Activated T-helper 1 cell treated with Interleukin-2 at 50 U/mL for 16 hours (primary cell): ENCODE results near the gene TAS2R14.

Source experiments
- DNase-seq: peaks from one replicate; pipeline ENCODE4 v3.0.0-alpha.2; 2020; ENCODE audit warnings: low read depth

Gene TAS2R14

GRCh38 chr12:10939163-10939562 is at the start of gene TAS2R14:
TSS of gene TAS2R14 (minus strand) at chr12:10939263. CDS start at chr12:10939207, 56 bp downstream.
- DNase-seq: no peak

GRCh38 chr12:10986812-10987211 is 47.7 kb upstream of the TAS2R14 start, which contains the start of gene TAS2R50:
TSS of gene TAS2R50 (minus strand) at chr12:10986912. CDS start at chr12:10986860, 52 bp downstream.
- no peak for DNase-seq

GRCh38 chr12:10982244-10982643 is 43.2 kb upstream of the TAS2R14 start:
- no peak for DNase-seq

- DNase-seq: no peak
Observed at GRCh38 chr12:10974965-10975364, 35.9 kb upstream of the TAS2R14 start.

- no peak for DNase-seq
Observed at GRCh38 chr12:10968765-10969456, 29.8 kb upstream of the TAS2R14 start.

GRCh38 chr12:10967409-10967808 is 28.3 kb upstream of the TAS2R14 start:
- DNase-seq: no peak

- no peak for DNase-seq
Observed at GRCh38 chr12:10966314-10966713, 27.3 kb upstream of the TAS2R14 start.

- no peak for DNase-seq
Observed at GRCh38 chr12:10965476-10965875, 26.4 kb upstream of the TAS2R14 start.

GRCh38 chr12:10960211-10960610 is 21.1 kb upstream of the TAS2R14 start:
- no peak for DNase-seq

GRCh38 chr12:10959804-10960203 is 20.7 kb upstream of the TAS2R14 start:
- DNase-seq: no peak

- no peak for DNase-seq
Observed at GRCh38 chr12:10957741-10958140, 18.7 kb upstream of the TAS2R14 start.

GRCh38 chr12:10956085-10956484 is 17.0 kb upstream of the TAS2R14 start:
- no peak for DNase-seq

- no peak for DNase-seq
Observed at GRCh38 chr12:10952645-10953044, 13.6 kb upstream of the TAS2R14 start.

- no peak for DNase-seq
Observed at GRCh38 chr12:10943167-10943566, 4.1 kb upstream of the TAS2R14 start.

- no peak for DNase-seq
Observed at GRCh38 chr12:10941916-10942607, 3.0 kb upstream of the TAS2R14 start.

- DNase-seq: no peak
Observed at GRCh38 chr12:10941369-10941768, 2.3 kb upstream of the TAS2R14 start.

GRCh38 chr12:10940389-10940788 is 1.3 kb upstream of the TAS2R14 start:
- no peak for DNase-seq

- DNase-seq: no peak
Observed at GRCh38 chr12:10936506-10936905, 2.6 kb downstream of the TAS2R14 start.

- no peak for DNase-seq
Observed at GRCh38 chr12:10928746-10929286, 10.2 kb downstream of the TAS2R14 start, which contains the start of gene PRH2. TSS of gene PRH2 (plus strand) at chr12:10929236. CDS start at chr12:10929274, 38 bp downstream.

- DNase-seq: no peak
Observed at GRCh38 chr12:10926269-10926668, 12.8 kb downstream of the TAS2R14 start.

GRCh38 chr12:10919809-10920208 is 19.3 kb downstream of the TAS2R14 start:
- no peak for DNase-seq

GRCh38 chr12:10910380-10910779 is 28.7 kb downstream of the TAS2R14 start:
- DNase-seq: no peak

- DNase-seq: no peak
Observed at GRCh38 chr12:10909462-10909861, 29.6 kb downstream of the TAS2R14 start, which contains the start of gene TAS2R13. TSS of gene TAS2R13 (minus strand) at chr12:10909562. CDS start at chr12:10909298, 264 bp downstream.
